Activated T-cell treated with anti-CD3 and anti-CD28 coated beads, Interleukin-2, amount 50 U/mL, for 24 hours (primary cell): Measurements from ENCODE around the gene SYNE3.

Experiments used
- DNase-seq: peaks from one replicate; pipeline ENCODE4 v3.0.0-alpha.2; 2020
- H3K27ac Mint-ChIP-seq: 2 replicates; pipeline ENCODE4 v1.8.0; 2020; ENCODE audit warnings: mild to moderate bottlenecking, mixed read lengths
- H3K27me3 Mint-ChIP-seq: 2 replicates; pipeline ENCODE4 v1.8.0; 2020; ENCODE audit warnings: mixed read lengths
- H3K36me3 Mint-ChIP-seq: 2 replicates; pipeline ENCODE4 v1.8.0; 2020; ENCODE audit warnings: low read depth, mixed read lengths
- H3K4me1 Mint-ChIP-seq: 2 replicates; pipeline ENCODE4 v1.8.0; 2020; ENCODE audit warnings: low read depth, mixed read lengths
- H3K4me3 Mint-ChIP-seq: 2 replicates; pipeline ENCODE4 v1.8.0; 2020; ENCODE audit warnings: mild to moderate bottlenecking, moderate library complexity, mixed read lengths
- H3K9me3 Mint-ChIP-seq: 2 replicates; pipeline ENCODE4 v1.8.0; 2020; ENCODE audit warnings: mixed read lengths

The SYNE3 gene

GRCh38 chr14:95545515-95546168, 29.2 kb upstream of the SYNE3 start:
- H3K27ac Mint-ChIP-seq = peak overlapping the region; percentile 63
- no peak overlapping the region for H3K4me3 Mint-ChIP-seq
- peaks cover 36% of the 10 kb centered on the region for H3K4me1 Mint-ChIP-seq
- no peak for DNase-seq
- no peaks in the 10 kb centered on the region for H3K27me3 Mint-ChIP-seq
- no peaks in the 10 kb centered on the region for H3K9me3 Mint-ChIP-seq
- H3K36me3 Mint-ChIP-seq = peaks cover 55% of the 10 kb centered on the region

DNA sequence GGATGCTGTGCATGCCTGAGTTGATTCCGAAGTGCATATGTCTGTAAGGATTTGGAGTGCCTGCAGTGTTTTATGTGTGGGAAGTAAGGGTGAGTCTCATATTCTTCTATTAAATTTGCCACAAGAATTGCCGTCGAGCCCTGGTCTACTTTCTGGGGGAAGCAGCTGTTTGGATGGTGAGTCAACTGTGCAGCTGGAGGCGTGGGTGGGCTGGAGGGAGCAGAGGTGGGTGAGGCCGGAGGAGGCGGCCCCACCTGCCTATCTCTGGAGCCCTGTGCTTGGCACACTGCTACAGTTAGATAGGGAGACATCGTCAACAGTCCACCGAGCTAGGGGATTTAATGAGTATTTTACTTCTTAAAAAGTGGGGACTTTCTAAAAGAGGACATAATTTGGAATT, 28.1 kb upstream of the SYNE3 start:
- Mint-ChIP-seq H3K27me3 (no peaks in the 10 kb centered on the region), H3K27ac (no peak overlapping the region), H3K9me3 (no peaks in the 10 kb centered on the region), H3K4me3 (no peak overlapping the region), H3K4me1 (peaks cover 42% of the 10 kb centered on the region), H3K36me3 (peaks cover 55% of the 10 kb centered on the region)
- no peak for DNase-seq

DNA sequence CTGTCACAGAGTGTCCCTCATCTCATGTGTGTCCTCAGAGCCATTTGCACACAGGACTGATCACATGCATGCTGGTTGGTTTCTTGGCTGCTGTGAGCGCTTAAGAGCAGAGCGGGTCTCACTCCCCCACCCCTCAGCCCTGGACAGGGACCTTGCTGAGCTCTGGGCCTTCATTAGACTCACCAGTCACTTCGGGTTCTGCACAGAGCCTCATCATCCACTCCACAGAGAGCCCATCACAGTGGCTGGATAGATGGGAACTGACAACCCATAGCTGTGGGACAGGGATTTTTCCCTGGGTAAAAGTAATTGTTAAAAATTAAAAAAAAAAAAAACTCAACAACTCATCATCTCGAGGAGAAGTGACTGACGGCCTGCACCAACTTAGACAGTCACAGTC, 26.6 kb upstream of the SYNE3 start:
- Mint-ChIP-seq H3K36me3 (peaks cover 47% of the 10 kb centered on the region), H3K4me1 (peaks cover 54% of the 10 kb centered on the region), H3K27me3 (no peaks in the 10 kb centered on the region), H3K9me3 (no peaks in the 10 kb centered on the region), H3K27ac (no peak overlapping the region), H3K4me3 (no peak overlapping the region)
- no peak for DNase-seq

DNA sequence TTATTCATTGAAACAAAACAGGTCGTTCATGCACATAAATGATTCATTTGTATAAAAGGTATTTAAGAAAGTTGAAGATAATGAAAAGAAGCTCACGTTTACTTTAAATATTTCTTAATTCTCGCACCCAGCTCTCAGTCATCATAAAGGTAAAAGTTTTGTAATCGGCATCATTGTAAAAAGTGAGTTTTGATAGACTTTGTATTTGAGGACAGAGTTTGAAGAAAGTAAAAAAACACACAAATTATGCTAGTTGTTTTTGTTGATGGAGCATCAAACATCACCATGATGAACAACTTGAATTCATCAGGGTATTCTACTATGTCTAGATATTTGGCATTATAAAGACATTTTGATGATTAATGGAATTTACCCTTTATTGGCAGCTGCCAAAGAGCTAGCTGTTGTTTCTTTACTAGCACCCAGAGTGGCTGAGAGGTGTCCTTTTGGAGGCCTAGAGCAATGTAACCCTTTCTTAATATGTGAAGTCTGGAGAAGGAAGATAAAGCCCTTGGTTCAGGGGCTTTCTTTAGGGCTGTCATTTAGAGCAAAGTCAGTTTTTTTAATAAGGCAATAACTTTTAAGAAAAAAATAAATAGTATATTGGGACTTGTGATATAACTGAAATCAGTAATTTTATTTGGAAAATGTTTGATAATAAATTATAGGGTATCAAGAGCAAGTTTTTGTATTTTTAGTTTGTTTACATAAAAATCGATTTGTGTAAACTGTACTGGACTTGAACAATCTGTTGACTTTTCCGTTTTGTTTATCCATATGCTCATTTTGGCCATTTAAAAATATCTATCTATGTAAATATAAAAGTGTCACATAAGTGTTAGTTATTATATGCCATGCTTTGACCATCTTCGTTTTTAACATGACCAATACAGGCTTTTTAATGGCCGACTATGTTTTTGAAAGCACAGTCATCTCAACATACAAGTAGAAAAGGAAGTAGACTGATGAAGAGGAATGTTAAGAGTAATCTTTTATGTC, 25.8 kb upstream of the SYNE3 start:
- Mint-ChIP-seq H3K4me3 (no peak overlapping the region), H3K9me3 (no peaks in the 10 kb centered on the region), H3K4me1 (peaks cover 60% of the 10 kb centered on the region), H3K36me3 (peaks cover 39% of the 10 kb centered on the region), H3K27ac (no peak overlapping the region), H3K27me3 (no peaks in the 10 kb centered on the region)
- no peak for DNase-seq

DNA sequence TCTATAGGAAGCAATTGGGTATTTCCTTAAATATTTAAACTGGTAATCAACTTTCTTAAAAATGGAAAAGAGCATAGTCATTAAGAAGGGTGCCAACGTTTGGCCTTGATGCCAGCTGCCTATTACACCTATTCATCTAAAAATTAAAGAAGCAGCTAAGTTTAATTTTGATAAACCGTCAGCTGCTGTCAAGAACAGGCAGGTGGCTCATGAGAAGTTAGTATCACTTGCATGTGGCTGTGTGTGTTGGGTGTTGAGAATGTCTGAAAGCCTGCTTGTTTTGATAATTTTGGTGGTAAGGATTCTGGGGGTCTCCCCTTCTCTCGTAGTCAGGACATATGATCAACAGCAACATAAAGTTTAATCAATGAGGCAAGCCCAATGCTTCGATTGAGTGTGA, 24.9 kb upstream of the SYNE3 start:
- Mint-ChIP-seq H3K4me1 (peaks cover 63% of the 10 kb centered on the region), H3K36me3 (peaks cover 30% of the 10 kb centered on the region), H3K4me3 (no peak overlapping the region), H3K27ac (no peak overlapping the region), H3K27me3 (no peaks in the 10 kb centered on the region), H3K9me3 (no peaks in the 10 kb centered on the region)
- DNase-seq = no peak

- Mint-ChIP-seq H3K36me3 (peaks cover 28% of the 10 kb centered on the region), H3K27ac (no peak overlapping the region), H3K4me3 (no peak overlapping the region), H3K4me1 (peaks cover 63% of the 10 kb centered on the region), H3K9me3 (no peaks in the 10 kb centered on the region), H3K27me3 (no peaks in the 10 kb centered on the region)
- no peak for DNase-seq
Observed at GRCh38 chr14:95540236-95540855, 23.9 kb upstream of the SYNE3 start.

DNA sequence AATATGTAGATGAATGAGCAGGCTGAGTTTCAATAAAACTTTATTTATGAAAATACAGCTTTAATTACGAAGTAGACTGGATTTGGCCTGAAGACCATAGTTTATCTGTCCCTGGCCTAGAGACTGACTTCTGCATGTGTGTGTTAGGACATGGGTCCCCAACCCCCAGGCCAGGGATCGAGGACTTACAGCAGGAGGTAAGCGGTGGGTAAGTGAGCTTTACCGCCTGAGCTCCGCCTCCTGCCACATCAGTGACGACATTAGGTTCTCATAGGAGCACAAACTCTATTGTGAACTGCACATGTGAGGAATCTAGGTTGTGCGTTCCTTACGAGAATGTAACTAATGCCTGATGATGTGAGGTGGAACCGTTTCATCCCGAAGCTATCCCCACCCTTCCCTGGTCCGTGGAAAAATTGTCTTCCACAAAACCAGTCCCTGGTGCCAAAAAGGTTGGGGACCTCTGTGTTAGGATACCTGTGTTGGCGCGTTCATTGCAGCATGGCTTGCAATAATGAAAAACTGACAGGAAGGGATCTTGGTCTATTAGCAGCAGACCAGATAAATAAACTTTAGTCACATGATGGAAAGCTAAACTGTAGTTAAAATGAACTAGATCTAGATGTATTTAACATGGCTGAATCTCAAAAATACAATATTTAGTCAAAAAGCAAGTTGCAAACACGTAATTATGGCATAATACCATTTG, 22.5 kb upstream of the SYNE3 start:
- Mint-ChIP-seq H3K4me1 (peaks cover 54% of the 10 kb centered on the region), H3K4me3 (no peak overlapping the region), H3K36me3 (peaks cover 18% of the 10 kb centered on the region), H3K27me3 (no peaks in the 10 kb centered on the region), H3K27ac (no peak overlapping the region), H3K9me3 (no peaks in the 10 kb centered on the region)
- DNase-seq = no peak

DNA sequence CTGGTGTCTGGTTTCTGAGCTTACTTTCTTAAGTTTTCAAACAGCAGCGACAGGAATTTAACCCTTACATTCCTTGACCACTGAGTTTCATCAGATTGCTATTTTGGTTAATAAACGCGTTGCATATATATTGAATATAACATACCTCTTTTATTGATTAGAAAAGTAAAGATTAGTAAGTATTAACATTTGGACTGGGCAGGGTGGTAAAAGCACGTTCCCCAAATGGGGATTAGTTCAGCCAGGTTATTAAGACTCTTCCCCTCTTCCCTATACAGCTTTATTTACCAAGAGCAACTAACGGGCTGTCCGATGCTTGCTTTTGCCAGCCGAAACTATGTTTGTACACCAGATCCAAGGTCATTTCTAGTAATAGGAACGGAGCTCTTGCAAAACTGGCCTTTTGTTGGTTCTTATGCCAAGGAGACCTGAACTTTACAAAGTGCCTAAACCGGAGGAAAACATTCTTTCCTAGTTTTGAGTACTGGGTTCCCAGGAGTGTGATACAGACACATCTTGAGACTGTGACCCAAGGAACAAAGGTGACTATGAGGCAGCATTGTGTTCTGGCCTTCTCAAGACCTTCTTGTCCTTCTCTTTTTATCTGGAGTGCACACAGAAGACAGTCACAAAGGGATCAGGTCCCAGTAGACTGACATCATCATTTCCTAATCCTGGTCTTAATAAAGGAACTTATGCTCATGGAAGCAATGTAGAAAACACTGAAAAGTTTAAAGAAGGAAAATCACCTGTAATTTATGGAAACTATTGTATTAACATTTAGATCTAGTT, 21.0 kb upstream of the SYNE3 start:
- H3K36me3 Mint-ChIP-seq = peaks cover 28% of the 10 kb centered on the region
- H3K9me3 Mint-ChIP-seq = no peaks in the 10 kb centered on the region
- H3K27me3 Mint-ChIP-seq = no peaks in the 10 kb centered on the region
- DNase-seq = no peak
- peaks cover 60% of the 10 kb centered on the region for H3K4me1 Mint-ChIP-seq
- no peak overlapping the region for H3K27ac Mint-ChIP-seq
- peak overlapping the region; percentile 94 for H3K4me3 Mint-ChIP-seq

DNA sequence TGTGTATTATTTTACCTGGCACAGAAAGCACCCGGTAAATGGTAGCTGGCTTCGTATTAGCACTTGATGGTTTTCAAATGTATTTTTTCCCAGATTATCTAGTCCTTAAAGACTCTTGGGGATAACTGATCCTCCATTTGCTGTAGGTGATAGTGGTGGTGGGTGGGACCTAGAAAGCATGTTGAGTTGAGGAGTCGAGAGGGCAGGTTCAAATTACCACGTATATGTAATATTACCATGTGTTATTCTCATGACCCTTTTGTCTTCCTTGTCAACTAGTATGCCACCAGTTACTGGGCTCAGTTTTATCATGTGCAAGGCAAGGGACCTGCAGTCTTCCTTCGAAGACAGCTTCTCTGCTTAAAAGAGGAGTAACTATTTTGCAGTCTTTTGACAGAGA, 20.2 kb upstream of the SYNE3 start:
- Mint-ChIP-seq H3K9me3 (no peaks in the 10 kb centered on the region), H3K4me1 (peaks cover 62% of the 10 kb centered on the region), H3K36me3 (peaks cover 36% of the 10 kb centered on the region), H3K27ac (no peak overlapping the region), H3K27me3 (no peaks in the 10 kb centered on the region), H3K4me3 (peak overlapping the region; percentile 94)
- no peak for DNase-seq

DNA sequence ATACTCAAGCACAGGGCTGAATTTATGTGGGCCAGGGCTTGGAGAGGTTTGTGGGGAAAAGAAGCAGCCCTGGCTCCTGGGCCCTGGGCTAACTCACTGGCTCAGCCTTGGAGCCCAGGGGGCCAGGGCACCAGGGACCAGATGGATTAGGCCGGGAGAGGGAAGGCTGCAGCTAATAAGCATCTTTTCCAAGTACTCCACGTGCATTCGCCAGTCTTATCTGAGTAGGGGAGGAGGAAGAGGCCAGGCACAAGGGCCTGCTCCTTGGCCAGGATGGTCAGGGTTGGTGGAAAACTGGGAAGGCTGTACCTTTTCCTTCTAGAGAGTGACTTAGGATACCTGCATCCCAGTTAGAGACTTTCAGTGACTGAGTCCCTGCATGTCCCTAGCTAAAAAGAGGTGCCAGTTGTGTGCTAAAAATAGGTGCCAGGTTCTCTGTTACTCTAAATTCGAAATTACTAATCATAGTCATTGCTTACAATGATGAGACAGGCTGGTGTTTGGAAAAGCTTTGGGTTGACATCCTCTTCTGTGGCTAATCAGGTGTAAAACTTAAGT, 19.7 kb upstream of the SYNE3 start:
- H3K27me3 Mint-ChIP-seq = no peaks in the 10 kb centered on the region
- H3K27ac Mint-ChIP-seq = peak overlapping the region; percentile 88
- peaks cover 64% of the 10 kb centered on the region for H3K4me1 Mint-ChIP-seq
- H3K36me3 Mint-ChIP-seq = peaks cover 42% of the 10 kb centered on the region
- H3K9me3 Mint-ChIP-seq = no peaks in the 10 kb centered on the region
- no peak for DNase-seq
- peak overlapping the region; percentile 94 for H3K4me3 Mint-ChIP-seq

DNA sequence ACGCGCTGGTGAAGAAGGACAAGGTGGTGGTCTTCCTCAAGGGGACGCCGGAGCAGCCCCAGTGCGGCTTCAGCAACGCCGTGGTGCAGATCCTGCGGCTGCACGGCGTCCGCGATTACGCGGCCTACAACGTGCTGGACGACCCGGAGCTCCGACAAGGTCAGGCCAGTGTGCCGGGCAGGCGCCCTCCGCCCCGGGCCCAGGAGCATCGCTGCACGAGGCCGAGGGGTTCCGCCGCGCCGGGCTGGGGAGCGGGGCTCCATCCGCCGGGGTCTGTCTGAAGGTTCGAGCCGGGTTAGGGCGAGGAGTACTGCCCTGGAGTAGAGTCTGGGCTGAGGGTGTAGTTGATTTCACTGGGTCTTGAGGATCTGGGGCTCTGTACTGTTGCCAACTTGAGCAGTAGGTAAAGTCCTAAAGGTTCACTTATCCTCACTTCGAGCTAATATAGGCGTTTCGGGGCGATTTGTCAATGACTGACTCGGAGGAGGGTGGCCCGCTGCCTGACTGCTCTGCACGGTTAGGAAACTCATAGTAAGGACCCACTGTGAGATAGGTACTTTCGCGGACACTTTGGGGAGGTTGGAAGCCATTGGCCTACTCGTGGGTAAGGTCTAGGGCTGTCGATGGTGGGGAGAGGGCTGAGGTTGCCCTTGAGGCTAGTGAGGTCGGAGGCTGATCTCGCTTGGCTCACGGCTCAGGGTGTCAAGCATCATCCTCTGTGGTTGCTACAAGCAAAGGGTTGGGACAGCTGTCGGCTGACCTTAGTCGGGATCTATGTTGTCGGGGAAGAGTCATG, 19.0 kb upstream of the SYNE3 start:
- Mint-ChIP-seq H3K27ac (peak overlapping the region; percentile 88), H3K4me1 (peaks cover 65% of the 10 kb centered on the region), H3K9me3 (no peaks in the 10 kb centered on the region), H3K36me3 (peaks cover 49% of the 10 kb centered on the region), H3K27me3 (no peaks in the 10 kb centered on the region), H3K4me3 (peak overlapping the region; percentile 94)
- peak; percentile 47 for DNase-seq

DNA sequence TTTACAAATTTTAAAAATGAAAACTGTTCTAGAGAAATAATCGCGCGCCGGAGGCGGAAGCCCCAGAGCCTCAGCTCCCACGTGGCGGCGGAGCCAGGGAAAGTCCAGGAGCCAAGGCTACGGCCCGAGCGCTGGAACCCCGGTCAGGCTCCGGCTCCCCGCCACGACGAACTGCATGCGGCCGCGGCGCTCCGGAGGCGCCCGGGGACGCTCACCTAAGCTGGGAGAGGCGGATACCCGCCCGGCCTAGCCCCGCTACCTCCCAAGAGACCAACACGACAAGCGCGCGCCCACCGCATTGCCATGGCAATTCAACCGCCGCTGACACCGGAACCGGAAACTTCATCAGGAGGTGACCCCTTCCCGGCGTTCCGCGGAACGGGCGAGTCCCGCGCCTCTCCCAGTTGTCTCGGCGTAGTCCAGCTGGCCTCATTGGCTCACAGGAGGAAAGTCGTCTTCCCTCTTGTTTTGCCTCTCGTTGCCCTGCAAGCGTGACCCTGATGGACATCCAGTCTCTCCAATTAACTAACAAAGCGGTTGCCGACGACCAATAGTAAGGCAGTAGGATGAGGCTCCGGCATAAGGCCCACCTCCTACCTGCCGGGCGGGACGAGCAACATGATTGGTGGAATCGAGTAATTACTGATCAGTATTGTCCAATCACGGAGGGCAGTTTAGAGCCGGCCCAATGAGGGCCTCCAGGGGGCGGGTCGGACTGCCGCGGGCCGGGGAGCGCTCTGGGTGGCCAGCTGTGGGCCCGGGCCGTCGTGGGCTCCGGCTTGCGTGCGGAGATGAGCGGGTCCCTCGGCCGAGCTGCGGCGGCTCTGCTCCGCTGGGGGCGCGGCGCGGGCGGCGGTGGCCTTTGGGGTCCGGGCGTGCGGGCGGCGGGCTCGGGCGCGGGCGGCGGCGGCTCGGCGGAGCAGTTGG, 18.1 kb upstream of the SYNE3 start, which contains the start of gene GLRX5:
GLRX5 (plus strand) TSS at position 752 of the 927 bp plus-strand sequence; CDS start at position 792, 40 bp downstream.
- H3K27ac Mint-ChIP-seq = peak within 1 kb of the TSS; percentile 95

More for the DNA sequence above, 18.1 kb upstream of the SYNE3 start, which contains the start of gene GLRX5:
- Mint-ChIP-seq H3K36me3 (peaks cover 57% of the 10 kb centered on the region), H3K9me3 (no peaks in the 10 kb centered on the region), H3K27me3 (no peaks in the 10 kb centered on the region), H3K4me1 (peaks cover 68% of the 10 kb centered on the region), H3K4me3 (peak within 1 kb of the TSS; percentile 94)
- peak; percentile 98 for DNase-seq
